ENCODE data around the gene ACSL3.
A peak's percentile ranks its signal among the peaks of the same experiment; 100 is the strongest.

The ACSL3 gene

DNA sequence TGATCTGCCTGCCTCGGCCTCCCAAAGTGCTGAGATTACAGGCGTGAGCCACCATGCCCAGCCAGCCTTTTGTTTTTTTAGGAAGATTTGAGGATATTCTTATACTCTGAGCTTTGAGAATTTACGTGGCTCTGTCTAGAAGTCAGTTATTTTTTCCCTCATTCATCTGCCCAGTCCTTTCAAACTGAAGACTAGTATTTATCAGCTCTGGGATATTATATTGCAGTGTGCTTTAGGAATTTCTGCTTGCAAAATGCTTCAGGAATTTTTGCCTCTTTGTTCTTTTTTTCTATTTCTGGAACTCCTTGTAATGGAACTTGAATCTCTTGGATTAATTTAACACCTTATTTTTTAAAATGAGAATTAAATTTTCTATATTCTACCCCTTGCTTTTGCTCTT is 22.6 kb downstream of the ACSL3 start:
- DNase-seq: no peak

GRCh38 chr2:222884114-222884771 is 23.4 kb downstream of the ACSL3 start:
- DNase-seq: no peak

- no peak for DNase-seq
These were observed 24.1 kb downstream of the ACSL3 start for GRCh38 chr2:222884805-222885424.

DNA sequence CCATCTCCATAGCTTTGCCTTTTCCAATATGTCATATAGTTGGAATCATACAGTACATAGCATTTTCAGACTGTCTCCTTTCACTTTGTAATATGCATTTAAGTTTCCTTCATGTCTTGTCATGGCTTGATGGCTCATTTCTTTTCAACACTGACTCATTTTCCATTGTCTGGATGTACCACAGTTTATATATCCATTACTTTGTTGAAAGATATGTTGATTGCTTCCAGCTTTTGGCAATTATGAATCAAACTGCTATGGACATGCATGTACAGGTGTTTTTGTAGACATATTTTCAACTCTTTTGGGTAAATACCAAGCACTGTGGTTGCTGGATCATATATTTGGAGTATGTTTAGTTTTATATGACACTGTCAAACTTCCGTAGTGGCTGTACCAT is 26.3 kb downstream of the ACSL3 start:
- DNase-seq: no peak

GRCh38 chr2:222888716-222889115 is 27.9 kb downstream of the ACSL3 start:
- no peak for DNase-seq

- no peak for DNase-seq
These were observed 31.1 kb downstream of the ACSL3 start for GRCh38 chr2:222891890-222892289.

DNA sequence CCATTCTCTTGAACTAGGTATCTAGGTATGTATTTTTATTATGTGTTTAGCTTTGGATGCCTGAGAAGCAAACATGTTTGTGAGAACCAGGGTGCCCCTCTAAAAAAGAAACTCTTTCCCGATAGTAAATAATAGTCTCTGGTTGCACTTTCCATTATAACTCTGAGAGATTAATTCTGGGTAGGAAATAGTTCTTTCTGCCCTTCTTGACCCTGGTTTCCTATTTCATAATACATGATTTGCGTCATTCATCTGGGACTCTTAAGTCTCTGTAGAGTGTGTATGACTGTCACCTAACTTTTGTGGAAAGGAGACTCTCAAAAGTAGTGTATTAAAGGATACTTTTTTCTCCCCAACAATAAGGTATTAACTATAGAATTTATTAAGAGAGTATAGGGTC is 31.5 kb downstream of the ACSL3 start:
- no peak for DNase-seq

DNA sequence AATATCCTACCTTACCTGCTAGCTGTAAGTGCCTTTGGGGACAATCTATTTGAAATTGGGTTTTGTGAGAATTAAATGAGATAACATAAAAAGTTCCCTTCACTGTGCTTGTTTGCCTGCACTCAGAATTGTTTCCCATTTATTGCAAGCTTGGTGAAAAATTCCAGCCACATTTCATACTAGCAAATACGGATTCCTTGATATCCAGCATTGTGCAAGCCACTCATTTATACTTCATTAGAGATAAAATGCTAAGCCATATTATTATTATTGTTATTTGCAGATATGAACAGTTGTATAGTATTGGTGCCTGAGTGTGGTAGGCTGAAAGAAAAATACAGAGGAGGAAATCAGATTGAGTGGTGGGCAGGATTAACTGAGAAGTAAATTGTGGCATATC is 31.9 kb downstream of the ACSL3 start:
- no peak for DNase-seq

DNA sequence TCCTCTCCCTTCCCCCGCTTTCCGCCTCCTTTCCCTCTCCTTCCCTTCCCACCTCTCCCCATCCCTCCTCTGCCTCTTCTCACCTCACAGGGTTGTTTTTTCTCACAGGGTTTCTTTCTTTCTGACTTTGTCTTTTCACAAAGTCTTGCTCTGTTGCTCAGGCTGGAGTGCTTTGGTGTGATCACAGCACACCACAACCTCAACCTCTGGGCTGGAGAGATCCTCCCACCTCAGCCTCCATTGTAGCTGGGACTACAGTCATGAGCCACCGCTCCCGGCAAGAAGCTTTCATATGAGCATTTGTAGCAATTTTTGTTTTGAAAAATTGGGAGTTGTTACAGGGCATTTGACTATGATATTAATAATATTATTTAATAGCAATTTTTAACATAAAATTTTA is 32.9 kb downstream of the ACSL3 start:
- no peak for DNase-seq

- no peak for DNase-seq
These were observed 34.3 kb downstream of the ACSL3 start for GRCh38 chr2:222895144-222895543.

- DNase-seq: no peak
These were observed 37.1 kb downstream of the ACSL3 start for GRCh38 chr2:222897898-222898297.

- DNase-seq: no peak
These were observed 38.8 kb downstream of the ACSL3 start for GRCh38 chr2:222899413-222900181.

DNA sequence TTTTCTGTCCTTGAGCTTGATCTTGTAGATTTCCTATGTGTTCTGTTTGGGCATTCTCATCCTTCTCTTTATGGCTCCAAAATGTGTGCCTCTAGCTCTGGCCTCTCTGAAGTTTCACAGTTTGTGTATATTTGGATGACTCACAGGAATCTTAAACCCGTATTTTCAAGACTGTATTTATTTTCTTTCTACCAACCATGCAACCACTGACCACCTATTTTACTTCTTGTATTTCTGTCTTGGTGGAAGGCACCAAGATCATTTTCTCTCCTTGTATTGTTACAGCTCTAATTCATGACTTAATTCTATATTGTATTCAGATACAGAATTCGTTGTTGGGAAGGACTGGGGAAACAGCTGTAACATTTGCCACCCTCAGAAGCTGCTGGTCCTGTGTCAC is 39.5 kb downstream of the ACSL3 start:
- no peak for DNase-seq

DNA sequence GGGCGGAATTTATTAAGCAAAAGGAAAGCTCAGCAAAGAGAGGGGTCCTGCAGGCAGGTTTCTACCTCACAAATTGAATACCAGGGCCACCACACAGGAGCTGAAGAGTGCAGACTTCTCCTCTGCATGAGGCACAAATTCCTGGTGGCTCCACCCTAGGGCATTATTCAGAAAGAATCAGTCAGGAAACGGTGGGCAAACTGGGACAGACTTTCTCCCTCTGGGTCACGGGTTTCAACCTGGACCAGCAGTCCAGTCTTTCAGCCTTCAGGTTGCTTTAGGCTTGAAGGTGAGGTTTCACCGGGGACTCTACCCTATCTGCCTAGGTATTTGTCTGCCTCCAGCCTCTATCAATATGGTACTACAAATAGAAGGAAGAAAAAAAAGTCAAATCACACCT is 41.8 kb downstream of the ACSL3 start:
- DNase-seq: no peak

DNA sequence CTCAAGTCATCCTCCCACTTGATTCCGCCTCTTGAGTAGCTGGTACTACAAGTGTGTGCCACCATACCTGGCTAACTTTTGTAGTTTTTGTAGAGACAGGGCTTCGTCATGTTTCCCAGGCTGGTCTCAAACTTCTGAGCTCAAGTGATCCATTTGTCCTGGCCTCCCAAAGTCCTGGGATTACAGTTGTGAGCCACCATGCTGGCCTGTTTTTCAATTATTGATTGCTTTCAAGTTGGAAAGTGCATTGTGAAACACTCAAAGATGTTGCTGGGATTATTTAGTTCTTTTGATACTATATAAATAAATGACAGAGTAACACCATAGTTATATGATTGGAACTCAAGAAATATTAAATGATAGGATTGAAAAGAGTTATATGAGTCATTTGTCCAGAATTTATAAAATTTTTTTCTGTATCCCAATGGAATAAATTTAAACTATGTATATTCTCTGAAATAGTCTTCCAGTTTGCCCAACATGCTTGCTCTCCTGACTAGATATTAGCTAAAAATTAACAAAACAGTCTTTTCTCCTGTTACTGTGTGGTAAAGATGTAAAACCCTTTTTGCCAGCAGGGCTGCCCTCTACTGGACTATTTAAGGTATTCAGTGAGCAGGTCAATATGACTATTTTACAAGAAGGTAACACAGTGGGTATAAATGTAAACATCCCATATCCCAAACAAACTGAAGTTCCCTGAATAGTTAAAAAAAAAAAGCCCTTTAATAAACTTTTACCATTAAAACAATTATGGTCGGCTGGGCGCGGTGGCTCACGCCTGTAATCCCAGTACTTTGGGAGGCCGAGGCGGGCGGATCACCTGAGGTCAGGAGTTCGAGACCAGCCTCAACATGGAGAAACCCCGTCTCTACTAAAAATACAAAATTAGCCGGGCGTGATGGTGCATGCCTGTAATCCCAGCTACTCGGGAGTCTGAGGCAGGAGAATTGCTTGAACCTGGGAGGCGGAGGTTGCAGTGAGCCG is 42.7 kb downstream of the ACSL3 start:
- peak; percentile 43 for DNase-seq

GRCh38 chr2:222904557-222905258 is 43.9 kb downstream of the ACSL3 start:
- DNase-seq: no peak

- no peak for DNase-seq
These were observed 46.2 kb downstream of the ACSL3 start for GRCh38 chr2:222907048-222907447.

- no peak for DNase-seq
These were observed 47.1 kb downstream of the ACSL3 start for GRCh38 chr2:222907790-222908441.

- DNase-seq: no peak
These were observed 48.5 kb downstream of the ACSL3 start for GRCh38 chr2:222909286-222909685.

- DNase-seq: no peak
These were observed 51.3 kb downstream of the ACSL3 start for GRCh38 chr2:222912117-222912516.

DNA sequence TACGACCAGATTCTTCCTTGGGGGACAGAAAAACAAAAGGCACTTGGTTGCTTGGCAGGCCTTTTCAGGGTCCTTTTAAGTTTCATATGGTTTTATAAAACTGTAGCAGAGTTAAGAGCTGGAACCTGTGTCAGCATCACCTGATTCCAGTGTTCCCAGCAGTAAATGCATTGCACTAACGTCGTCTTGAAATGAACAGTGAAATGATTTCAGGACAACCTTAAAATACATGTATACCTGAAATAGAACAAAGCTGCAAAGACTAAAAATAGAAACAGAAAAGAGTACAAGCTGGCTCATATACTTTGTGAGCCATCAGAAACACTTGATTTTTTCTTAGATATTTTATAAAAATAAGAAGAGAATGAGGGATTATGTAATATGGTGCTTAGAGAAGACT is 51.9 kb downstream of the ACSL3 start:
- DNase-seq: no peak

Data from NCI-H2029 (cell line).